C4-2B (cell line): Measurements from ENCODE around the gene ZNF93.
"Not testable (repeated sequence)": the region's sequence is repeated elsewhere in the genome, so short reads cannot be mapped to it uniquely, and the experiment has no call there.

Experiments
- H3K27ac ChIP-seq: fragments of 450-650 bp; 2 replicates; pipeline ENCODE4 v1.5.1; 2017
- ZFX ChIP-seq: fragments of 450-650 bp; IDR thresholded peaks from 2 replicates; pipeline ENCODE4 v1.6.1; 2017
- TF ChIP-seq, protein P1 (sequence below): fragments of 450-650 bp; conservative IDR thresholded peaks from 2 replicates; pipeline ENCODE4 v1.5.1; 2017; ENCODE audit warnings: mild to moderate bottlenecking

The ZNF93 gene

GRCh38 chr19:19871932-19872331 lies 28.8 kb upstream of the ZNF93 start:
- TF ChIP-seq, protein P1, sequence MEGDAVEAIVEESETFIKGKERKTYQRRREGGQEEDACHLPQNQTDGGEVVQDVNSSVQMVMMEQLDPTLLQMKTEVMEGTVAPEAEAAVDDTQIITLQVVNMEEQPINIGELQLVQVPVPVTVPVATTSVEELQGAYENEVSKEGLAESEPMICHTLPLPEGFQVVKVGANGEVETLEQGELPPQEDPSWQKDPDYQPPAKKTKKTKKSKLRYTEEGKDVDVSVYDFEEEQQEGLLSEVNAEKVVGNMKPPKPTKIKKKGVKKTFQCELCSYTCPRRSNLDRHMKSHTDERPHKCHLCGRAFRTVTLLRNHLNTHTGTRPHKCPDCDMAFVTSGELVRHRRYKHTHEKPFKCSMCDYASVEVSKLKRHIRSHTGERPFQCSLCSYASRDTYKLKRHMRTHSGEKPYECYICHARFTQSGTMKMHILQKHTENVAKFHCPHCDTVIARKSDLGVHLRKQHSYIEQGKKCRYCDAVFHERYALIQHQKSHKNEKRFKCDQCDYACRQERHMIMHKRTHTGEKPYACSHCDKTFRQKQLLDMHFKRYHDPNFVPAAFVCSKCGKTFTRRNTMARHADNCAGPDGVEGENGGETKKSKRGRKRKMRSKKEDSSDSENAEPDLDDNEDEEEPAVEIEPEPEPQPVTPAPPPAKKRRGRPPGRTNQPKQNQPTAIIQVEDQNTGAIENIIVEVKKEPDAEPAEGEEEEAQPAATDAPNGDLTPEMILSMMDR, result no peak
- TF ChIP-seq ZFX, result no peak

DNA sequence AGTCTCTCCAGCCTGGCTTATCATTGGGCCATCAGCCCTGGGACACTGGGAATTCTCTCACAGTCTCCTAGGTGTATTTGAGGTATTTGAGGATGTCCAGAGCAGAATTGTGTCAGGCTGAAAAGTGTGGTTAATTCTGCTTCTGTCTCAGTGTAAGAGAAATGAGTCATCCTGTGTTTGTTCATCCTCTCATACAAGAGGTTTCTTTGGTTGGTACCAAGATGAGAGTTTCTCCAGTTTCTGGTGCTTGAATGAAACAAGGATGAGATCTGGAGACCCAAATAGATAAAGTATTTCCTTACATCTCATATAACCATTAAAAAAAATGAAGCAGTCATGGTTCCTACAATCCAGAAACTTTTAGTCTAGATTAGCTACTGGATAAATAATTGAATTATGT lies 27.4 kb upstream of the ZNF93 start:
- TF ChIP-seq, protein P1, result no peak
- TF ChIP-seq ZFX, result no peak

More at GRCh38 chr19:19871932-19872331, 28.8 kb upstream of the ZNF93 start:
- H3K27ac ChIP-seq, result no peak overlapping the region

DNA sequence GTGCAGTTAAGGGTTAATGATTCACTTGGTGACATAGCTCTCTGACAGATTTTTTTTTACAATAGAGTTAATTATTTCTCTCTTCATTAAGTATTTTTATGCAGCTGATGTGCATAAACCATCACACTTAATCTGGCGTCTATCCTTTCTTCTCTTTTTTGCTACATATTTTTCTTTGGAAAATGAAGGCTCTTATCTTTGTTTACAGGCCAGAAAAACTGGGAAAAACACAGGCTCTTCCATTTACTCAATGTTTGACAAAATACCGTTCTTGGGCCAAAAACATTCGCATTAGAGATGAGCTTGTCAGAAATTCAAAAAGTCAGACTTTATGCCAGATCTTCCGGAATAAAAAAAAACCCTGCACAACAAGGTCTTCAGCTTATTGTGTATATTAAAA lies 23.0 kb upstream of the ZNF93 start:
- H3K27ac ChIP-seq, result no peak overlapping the region
- no peak for TF ChIP-seq ZFX
- TF ChIP-seq, protein P1, result no peak

More for the DNA sequence above, 27.4 kb upstream of the ZNF93 start:
- H3K27ac ChIP-seq, result no peak overlapping the region

DNA sequence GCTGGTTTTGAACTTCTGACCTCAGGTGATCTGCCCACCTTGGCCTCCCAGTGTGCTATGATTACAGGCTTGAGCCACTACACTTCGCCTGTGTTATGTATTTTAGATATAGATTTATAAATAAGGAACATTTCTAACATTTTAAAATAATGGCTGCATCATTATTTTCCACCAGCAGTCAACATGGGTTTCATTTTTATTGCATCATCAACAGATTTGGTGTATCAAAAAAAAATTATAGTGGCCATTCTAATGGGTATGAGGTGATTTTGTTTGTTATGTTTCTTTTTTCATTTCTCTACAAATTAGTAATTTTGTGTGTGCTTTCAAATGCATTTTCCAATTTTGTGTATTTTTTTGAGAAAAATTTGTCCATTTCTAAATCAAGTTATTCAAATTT lies 16.2 kb upstream of the ZNF93 start:
- no peak for TF ChIP-seq ZFX
- TF ChIP-seq, protein P1, result no peak
- H3K27ac ChIP-seq, result no peak overlapping the region

GRCh38 chr19:19892055-19892941 lies 8.4 kb upstream of the ZNF93 start:
- not testable (repeated sequence) for H3K27ac ChIP-seq

DNA sequence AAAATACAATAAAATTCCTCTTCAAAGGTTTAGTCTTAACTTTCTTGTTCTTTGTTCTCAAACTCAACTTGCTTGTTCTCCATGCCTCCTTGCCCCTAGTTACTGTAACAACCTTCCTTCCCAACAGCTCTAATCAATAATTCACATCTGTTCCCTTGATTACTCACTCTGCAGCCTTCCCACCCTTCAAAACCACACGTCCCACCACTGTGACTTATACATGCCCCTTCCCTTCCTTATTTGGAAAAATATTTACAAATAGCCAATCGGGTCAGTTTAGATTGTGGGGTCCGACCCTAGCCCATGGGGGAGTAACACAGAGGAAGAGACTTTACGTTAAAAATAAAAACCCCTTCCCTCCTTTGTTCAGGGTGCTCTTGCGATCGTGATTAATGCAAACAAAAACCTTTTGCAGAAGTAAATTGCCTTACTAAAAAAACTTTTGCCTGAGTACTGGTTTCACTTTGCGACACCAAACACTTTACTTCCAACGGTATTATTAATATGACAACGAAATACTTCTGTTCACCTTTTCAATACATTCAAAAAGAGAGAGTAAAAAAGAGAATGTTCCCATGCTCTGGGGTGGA lies 512 bp upstream of the ZNF93 start:
- TF ChIP-seq, protein P1, result no peak
- no peak for TF ChIP-seq ZFX
- peak overlapping the region; percentile 72; the same call in 1 of the 2 replicates for H3K27ac ChIP-seq

DNA sequence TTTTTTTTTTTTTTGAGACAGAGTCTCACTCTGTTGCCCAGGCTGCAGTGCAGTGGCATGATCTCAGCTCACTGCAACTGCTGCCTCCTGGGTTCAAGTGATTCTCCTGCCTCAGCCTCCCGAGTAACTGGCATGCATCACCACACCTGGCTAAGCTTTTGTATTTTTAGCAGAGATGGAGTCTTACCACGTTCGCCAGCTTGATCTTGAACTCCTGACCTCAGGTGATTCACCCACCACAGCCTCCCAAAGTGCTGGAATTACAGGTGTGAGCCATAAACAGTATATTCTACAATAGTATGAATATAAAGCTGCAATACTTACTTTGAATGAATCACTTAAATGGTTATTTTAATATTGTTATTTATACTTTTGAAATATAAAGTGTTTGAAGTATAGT lies 6.8 kb downstream of the ZNF93 start:
- H3K27ac ChIP-seq, result not testable (repeated sequence)

DNA sequence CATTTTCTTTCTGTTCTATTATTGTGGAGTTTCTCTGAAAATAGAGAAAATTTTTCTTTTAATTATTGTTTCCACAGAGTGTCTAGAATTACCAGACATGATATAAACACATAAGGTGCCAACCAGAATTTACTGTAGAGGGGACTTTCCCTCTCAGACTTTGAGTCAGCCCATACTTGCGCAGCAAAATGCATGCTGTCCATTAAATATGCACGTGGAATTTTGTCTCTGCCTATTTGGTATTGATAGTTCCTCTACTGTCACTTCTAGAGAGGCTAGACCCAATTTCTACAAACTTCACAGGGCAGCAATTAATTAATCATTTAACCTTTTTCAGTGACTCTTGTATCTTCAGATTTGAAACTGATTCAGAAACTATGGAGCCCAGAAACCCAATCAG lies 8.9 kb downstream of the ZNF93 start:
- TF ChIP-seq ZFX, result no peak
- TF ChIP-seq, protein P1, result no peak
- H3K27ac ChIP-seq, result no peak overlapping the region
